ENCODE data around the gene RNF220.

- no peak for TF ChIP-seq HOXC10 (CRISPR knock-in tag; IDR thresholded peaks at IDR 0.05)
- no peak for TF ChIP-seq ZNF211 (tag by site-specific recombination; IDR thresholded peaks at IDR 0.05; ENCODE audit: low read depth)
- TF ChIP-seq ZNF138 (tag by site-specific recombination; IDR thresholded peaks at IDR 0.05; ENCODE audit: borderline replicate concordance), result no peak
- no peak for TF ChIP-seq CTCF (tag by site-specific recombination; IDR thresholded peaks at IDR 0.05)
- TF ChIP-seq ZNF266 (tag by site-specific recombination; IDR thresholded peaks at IDR 0.05; ENCODE audit: low read depth), result no peak
- TF ChIP-seq ZNF335 (tag by site-specific recombination; conservative IDR thresholded peaks at IDR 0.05), result no peak
- no peak for TF ChIP-seq REST (tag by site-specific recombination; IDR thresholded peaks at IDR 0.05)
- TF ChIP-seq ZNF394 (tag by site-specific recombination; IDR thresholded peaks at IDR 0.05; ENCODE audit: borderline replicate concordance), result no peak
- no peak for TF ChIP-seq ZSCAN23 (tag by site-specific recombination; IDR thresholded peaks at IDR 0.05)
- TF ChIP-seq ZNF10 (tag by site-specific recombination; IDR thresholded peaks at IDR 0.05), result no peak
Observed at GRCh38 chr1:44532567-44532944, 127.5 kb downstream of the RNF220 start.
